ENCODE data around the gene DTNBP1.
A peak's percentile ranks its signal among the peaks of the same experiment; 100 is the strongest.

The DTNBP1 gene

GRCh38 chr6:15662326-15663129 is at the start of gene DTNBP1:
Gene DTNBP1, minus strand, starts transcription at chr6:15663028. Its CDS starts 159 bp downstream, at chr6:15662869.
- Mint-ChIP-seq H3K36me3 (peaks cover 1% of the 10 kb centered on the region), H3K27me3 (no peaks in the 10 kb centered on the region), H3K9me3 (no peaks in the 10 kb centered on the region), H3K27ac (peak within 1 kb of the TSS; percentile 72), H3K4me1 (peaks cover 19% of the 10 kb centered on the region), H3K4me3 (peak within 1 kb of the TSS; percentile 76)
- peak; percentile 75 for ATAC-seq (ENCODE audit: low read depth)
- DNase-seq (ENCODE audit: low spot score in 2 of 2) = peak; percentile 86 to 92

GRCh38 chr6:15709651-15710269 is 46.9 kb upstream of the DTNBP1 start:
- H3K9me3 Mint-ChIP-seq = peaks cover 2% of the 10 kb centered on the region
- no peak overlapping the region for H3K4me3 Mint-ChIP-seq
- H3K4me1 Mint-ChIP-seq = no peaks in the 10 kb centered on the region
- ATAC-seq (ENCODE audit: low read depth) (no peak), DNase-seq (ENCODE audit: low spot score in 2 of 2) (no peak)
- H3K27me3 Mint-ChIP-seq = peaks cover 7% of the 10 kb centered on the region
- H3K36me3 Mint-ChIP-seq = peaks cover 1% of the 10 kb centered on the region
- no peak overlapping the region for H3K27ac Mint-ChIP-seq

- Mint-ChIP-seq H3K27ac (no peak overlapping the region), H3K9me3 (peaks cover 8% of the 10 kb centered on the region), H3K4me1 (no peaks in the 10 kb centered on the region), H3K27me3 (peaks cover 6% of the 10 kb centered on the region), H3K36me3 (peaks cover 5% of the 10 kb centered on the region), H3K4me3 (no peak overlapping the region)
- ATAC-seq (ENCODE audit: low read depth) = no peak
- DNase-seq (ENCODE audit: low spot score in 2 of 2) = no peak
Observed at GRCh38 chr6:15708231-15708630, 45.4 kb upstream of the DTNBP1 start.

GRCh38 chr6:15705981-15706380 is 43.2 kb upstream of the DTNBP1 start:
- no peak for ATAC-seq (ENCODE audit: low read depth)
- peaks cover 5% of the 10 kb centered on the region for H3K36me3 Mint-ChIP-seq
- H3K9me3 Mint-ChIP-seq = peaks cover 8% of the 10 kb centered on the region

GRCh38 chr6:15698471-15698870 is 35.6 kb upstream of the DTNBP1 start:
- ATAC-seq (ENCODE audit: low read depth) (no peak), DNase-seq (ENCODE audit: low spot score in 2 of 2) (no peak)
- Mint-ChIP-seq H3K4me3 (no peak overlapping the region), H3K4me1 (no peaks in the 10 kb centered on the region), H3K36me3 (peaks cover 2% of the 10 kb centered on the region), H3K27me3 (no peaks in the 10 kb centered on the region), H3K9me3 (peaks cover 2% of the 10 kb centered on the region), H3K27ac (no peak overlapping the region)

More at GRCh38 chr6:15705981-15706380, 43.2 kb upstream of the DTNBP1 start:
- no peak for DNase-seq (ENCODE audit: low spot score in 2 of 2)
- Mint-ChIP-seq H3K27ac (no peak overlapping the region), H3K4me3 (no peak overlapping the region), H3K27me3 (peaks cover 3% of the 10 kb centered on the region), H3K4me1 (no peaks in the 10 kb centered on the region)

- Mint-ChIP-seq H3K27ac (no peak overlapping the region), H3K36me3 (no peaks in the 10 kb centered on the region), H3K9me3 (no peaks in the 10 kb centered on the region), H3K4me1 (no peaks in the 10 kb centered on the region), H3K27me3 (no peaks in the 10 kb centered on the region), H3K4me3 (no peak overlapping the region)
- DNase-seq (ENCODE audit: low spot score in 2 of 2) (no peak), ATAC-seq (ENCODE audit: low read depth) (no peak)
Observed at GRCh38 chr6:15697895-15698294, 35.1 kb upstream of the DTNBP1 start.

GRCh38 chr6:15691250-15691869 is 28.5 kb upstream of the DTNBP1 start:
- Mint-ChIP-seq H3K4me1 (no peaks in the 10 kb centered on the region), H3K27ac (no peak overlapping the region), H3K27me3 (no peaks in the 10 kb centered on the region), H3K36me3 (no peaks in the 10 kb centered on the region), H3K4me3 (peak overlapping the region; percentile 30), H3K9me3 (no peaks in the 10 kb centered on the region)
- DNase-seq (ENCODE audit: low spot score in 2 of 2) (peak; percentile 67 to 80), ATAC-seq (ENCODE audit: low read depth) (peak; percentile 96)

GRCh38 chr6:15690510-15690909 is 27.7 kb upstream of the DTNBP1 start:
- H3K27me3 Mint-ChIP-seq = no peaks in the 10 kb centered on the region
- DNase-seq (ENCODE audit: low spot score in 2 of 2) (no peak), ATAC-seq (ENCODE audit: low read depth) (no peak)
- H3K4me3 Mint-ChIP-seq = no peak overlapping the region
- H3K36me3 Mint-ChIP-seq = no peaks in the 10 kb centered on the region
- no peaks in the 10 kb centered on the region for H3K9me3 Mint-ChIP-seq
- H3K4me1 Mint-ChIP-seq = no peaks in the 10 kb centered on the region
- no peak overlapping the region for H3K27ac Mint-ChIP-seq

- Mint-ChIP-seq H3K27me3 (no peaks in the 10 kb centered on the region), H3K27ac (no peak overlapping the region), H3K4me1 (no peaks in the 10 kb centered on the region), H3K9me3 (no peaks in the 10 kb centered on the region), H3K4me3 (no peak overlapping the region), H3K36me3 (no peaks in the 10 kb centered on the region)
- no peak for ATAC-seq (ENCODE audit: low read depth)
- DNase-seq (ENCODE audit: low spot score in 2 of 2) = no peak
Observed at GRCh38 chr6:15689586-15690482, 27.0 kb upstream of the DTNBP1 start.

- peaks cover 3% of the 10 kb centered on the region for H3K4me1 Mint-ChIP-seq
- H3K9me3 Mint-ChIP-seq = peaks cover 1% of the 10 kb centered on the region
- ATAC-seq (ENCODE audit: low read depth) (no peak), DNase-seq (ENCODE audit: low spot score in 2 of 2) (no peak)
- no peak overlapping the region for H3K27ac Mint-ChIP-seq
- H3K36me3 Mint-ChIP-seq = no peaks in the 10 kb centered on the region
- H3K4me3 Mint-ChIP-seq = no peak overlapping the region
- no peaks in the 10 kb centered on the region for H3K27me3 Mint-ChIP-seq
Observed at GRCh38 chr6:15685619-15686018, 22.8 kb upstream of the DTNBP1 start.

- H3K4me1 Mint-ChIP-seq = peaks cover 3% of the 10 kb centered on the region
- ATAC-seq (ENCODE audit: low read depth) (no peak), DNase-seq (ENCODE audit: low spot score in 2 of 2) (no peak)
- no peaks in the 10 kb centered on the region for H3K36me3 Mint-ChIP-seq
- no peak overlapping the region for H3K4me3 Mint-ChIP-seq
- H3K9me3 Mint-ChIP-seq = peaks cover 1% of the 10 kb centered on the region
- H3K27me3 Mint-ChIP-seq = no peaks in the 10 kb centered on the region
- H3K27ac Mint-ChIP-seq = no peak overlapping the region
Observed at GRCh38 chr6:15682965-15683822, 20.4 kb upstream of the DTNBP1 start.

- DNase-seq (ENCODE audit: low spot score in 2 of 2) (no peak), ATAC-seq (ENCODE audit: low read depth) (no peak)
- peaks cover 1% of the 10 kb centered on the region for H3K9me3 Mint-ChIP-seq
- no peak overlapping the region for H3K27ac Mint-ChIP-seq
- peaks cover 3% of the 10 kb centered on the region for H3K4me1 Mint-ChIP-seq
- H3K36me3 Mint-ChIP-seq = no peaks in the 10 kb centered on the region
- no peak overlapping the region for H3K4me3 Mint-ChIP-seq
- no peaks in the 10 kb centered on the region for H3K27me3 Mint-ChIP-seq
Observed at GRCh38 chr6:15681946-15682345, 19.1 kb upstream of the DTNBP1 start.

- Mint-ChIP-seq H3K4me1 (peaks cover 3% of the 10 kb centered on the region), H3K4me3 (no peak overlapping the region), H3K27me3 (no peaks in the 10 kb centered on the region), H3K27ac (no peak overlapping the region), H3K36me3 (no peaks in the 10 kb centered on the region), H3K9me3 (peaks cover 1% of the 10 kb centered on the region)
- ATAC-seq (ENCODE audit: low read depth) = no peak
- no peak for DNase-seq (ENCODE audit: low spot score in 2 of 2)
Observed at GRCh38 chr6:15678514-15678913, 15.7 kb upstream of the DTNBP1 start.

All from memory B cell (primary cell).